Measurements from ENCODE around the gene OR8A1.

OR8A1 gene

DNA sequence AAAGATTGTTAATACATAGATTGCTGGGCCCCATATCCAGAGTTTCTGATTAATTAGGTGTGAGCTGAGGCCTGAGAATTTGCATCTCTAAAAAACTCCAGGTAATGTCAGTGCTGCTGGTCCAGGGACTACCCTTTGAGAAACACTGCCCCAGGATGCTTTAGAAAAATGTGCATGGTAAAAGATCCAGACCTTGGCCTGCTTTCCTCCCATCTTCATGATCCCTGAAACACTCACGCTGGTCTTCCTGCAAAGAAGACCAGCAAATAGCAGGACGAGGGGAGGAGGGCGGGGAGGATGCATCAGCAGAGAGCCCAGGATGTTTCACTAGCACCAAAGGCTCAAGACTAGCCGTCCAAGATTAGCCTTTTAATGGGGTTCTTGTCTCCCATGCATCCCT is at the start of gene OR8A1:
Gene OR8A1 (plus strand): TSS at position 301 of the 400 bp plus-strand sequence. CDS start 123 bp downstream, outside the sequence.
- in situ Hi-C loops (cut with MboI; ENCODE audit: low sequenced_read_pairs), result loop anchor here (10.0 kb wide), 1 partner anchor 155 kb away; no protein-coding TSS in a partner anchor

DNA sequence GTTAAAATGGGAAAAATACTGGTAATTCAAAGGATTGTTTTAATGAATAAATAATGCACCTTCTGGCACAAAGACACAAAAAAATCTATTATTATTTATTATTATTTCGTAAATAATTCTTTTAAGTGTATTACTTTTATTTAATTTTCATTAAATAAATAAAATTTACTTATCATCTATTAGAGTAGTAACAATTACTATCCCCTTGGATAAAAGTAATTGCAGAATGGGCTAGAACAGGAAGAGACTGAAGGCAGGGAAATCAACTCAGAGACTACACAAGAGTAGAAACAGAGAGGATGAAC is 49.3 kb upstream of the OR8A1 start:
- in situ Hi-C loops (cut with MboI; ENCODE audit: low sequenced_read_pairs), result no loop called here

DNA sequence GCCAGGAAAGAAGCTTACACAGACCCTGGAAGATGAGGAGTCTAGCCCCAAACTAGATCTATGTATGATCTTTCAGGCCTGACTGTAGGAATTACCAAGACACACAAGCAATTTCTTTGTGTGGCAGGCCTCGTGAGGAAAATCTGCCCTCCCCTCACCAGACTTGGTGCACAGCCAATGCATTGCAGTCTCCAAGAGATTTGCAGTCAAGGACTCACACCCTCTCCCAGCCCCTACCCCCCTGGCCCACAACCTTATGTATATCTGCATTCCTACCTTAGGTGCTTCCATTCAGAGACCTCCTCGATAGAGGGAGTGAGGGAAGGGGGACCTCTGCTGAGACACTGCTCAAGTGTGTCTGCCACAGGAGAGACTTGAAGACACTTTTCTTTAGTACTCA is 36.2 kb upstream of the OR8A1 start:
- in situ Hi-C loops (cut with MboI; ENCODE audit: low sequenced_read_pairs), result no loop called here

DNA sequence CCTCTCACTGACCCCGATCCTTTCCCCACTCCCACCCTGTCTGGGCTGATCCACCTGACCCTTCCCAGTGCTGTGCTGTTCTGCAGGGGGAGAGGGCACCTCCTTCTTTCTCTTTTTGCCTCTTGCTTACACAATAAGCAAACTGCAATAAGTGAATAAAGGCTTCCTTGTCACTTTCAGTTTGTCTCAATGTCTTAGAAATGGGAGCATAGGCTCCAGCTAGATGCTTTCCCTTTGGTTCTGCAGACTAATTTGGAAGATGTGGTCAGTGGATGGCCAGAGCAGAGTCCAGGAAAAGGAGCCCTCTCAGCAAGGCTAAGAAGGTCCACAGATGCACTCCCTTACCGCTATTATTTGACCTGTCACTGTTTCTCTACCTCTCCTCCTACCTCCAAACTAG is 35.7 kb upstream of the OR8A1 start:
- in situ Hi-C loops (cut with MboI; ENCODE audit: low sequenced_read_pairs), result no loop called here

DNA sequence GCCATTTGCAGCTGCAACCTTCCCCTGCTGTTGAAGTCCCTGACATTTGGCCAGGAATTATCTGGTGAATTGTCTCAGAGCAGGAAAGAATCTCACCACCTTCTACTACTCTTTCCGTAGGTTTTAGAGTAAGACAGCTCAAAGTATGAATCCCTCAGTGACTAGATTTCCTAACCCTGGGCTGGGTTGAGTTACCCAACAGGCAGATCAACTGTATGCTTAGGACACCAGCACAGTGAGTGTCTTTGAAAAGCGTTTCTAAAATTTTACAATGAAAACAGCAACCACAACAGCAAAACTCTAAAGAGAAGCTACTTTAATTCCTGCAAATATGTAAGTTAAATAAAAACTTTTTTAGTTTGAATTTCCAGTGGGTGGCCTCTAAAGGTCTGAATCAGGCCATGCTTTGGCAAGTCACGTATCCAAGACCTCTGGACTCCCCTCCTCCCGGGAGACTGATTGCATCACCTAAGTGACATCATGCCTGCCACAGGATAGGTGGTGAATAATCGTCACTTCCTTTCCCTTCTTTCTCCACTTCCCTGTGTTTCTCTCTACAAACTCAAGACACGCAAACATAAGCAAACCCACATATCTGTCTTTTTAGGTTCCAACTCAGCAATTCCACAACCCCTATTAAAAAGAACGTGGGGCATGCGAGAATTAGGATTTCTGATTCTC is 34.1 kb upstream of the OR8A1 start:
- in situ Hi-C loops (cut with MboI; ENCODE audit: low sequenced_read_pairs), result no loop called here

DNA sequence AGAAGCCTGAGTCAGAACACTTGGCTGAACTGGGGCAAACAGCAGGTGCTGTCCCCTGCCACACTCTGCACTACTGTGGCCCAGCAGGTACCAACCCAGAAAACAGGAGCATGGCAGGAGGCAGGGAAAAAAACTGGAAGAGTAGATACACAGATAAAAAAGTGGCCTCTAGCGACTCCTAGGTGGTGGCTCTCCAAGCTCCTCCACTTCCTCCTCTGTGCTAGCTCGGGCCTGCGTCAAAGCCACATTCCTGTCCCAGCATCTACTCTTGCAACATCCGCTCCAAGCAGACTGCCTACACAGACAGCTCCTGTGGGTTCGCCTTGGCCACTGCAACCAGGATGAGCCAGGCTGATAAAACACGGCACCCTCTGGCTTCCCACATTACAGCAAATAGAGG is 33.3 kb upstream of the OR8A1 start:
- in situ Hi-C loops (cut with MboI; ENCODE audit: low sequenced_read_pairs), result no loop called here

DNA sequence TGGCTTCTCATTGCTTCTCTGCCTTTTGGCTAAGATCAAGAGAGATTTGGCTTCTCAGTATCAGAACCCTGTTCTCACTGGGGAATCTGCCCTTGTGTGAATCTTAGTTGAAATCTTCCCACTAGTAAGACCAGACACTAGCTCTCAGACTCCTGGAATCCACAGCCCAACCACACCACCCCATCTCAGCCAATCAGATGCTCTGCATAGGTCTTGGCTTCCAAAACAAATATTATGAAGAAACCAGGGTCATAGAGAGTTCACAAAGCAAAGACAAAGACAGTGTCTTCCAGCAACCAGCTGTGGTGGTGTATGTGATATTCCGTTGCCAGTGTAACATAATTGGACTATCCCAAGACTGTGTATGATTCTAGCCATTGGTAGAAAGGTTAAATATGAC is 31.8 kb upstream of the OR8A1 start:
- in situ Hi-C loops (cut with MboI; ENCODE audit: low sequenced_read_pairs), result no loop called here

DNA sequence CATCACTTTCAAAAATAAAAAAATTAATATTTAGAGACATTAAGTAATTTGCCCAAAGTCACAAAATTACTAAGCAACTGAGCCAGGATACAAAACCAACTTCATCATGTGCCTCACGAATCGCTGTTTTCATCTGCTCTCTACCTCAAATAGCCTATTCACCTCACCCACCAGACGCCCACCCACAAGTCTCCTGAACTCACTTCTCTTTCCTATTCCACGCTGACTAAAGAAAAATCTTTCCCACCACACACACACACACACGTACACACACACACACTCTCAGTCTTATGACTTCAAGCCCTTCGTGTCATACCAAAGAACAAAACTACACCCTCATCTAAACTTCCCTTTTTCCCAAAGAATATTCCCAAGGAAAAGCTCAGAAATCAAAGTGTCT is 28.6 kb upstream of the OR8A1 start:
- in situ Hi-C loops (cut with MboI; ENCODE audit: low sequenced_read_pairs), result no loop called here

DNA sequence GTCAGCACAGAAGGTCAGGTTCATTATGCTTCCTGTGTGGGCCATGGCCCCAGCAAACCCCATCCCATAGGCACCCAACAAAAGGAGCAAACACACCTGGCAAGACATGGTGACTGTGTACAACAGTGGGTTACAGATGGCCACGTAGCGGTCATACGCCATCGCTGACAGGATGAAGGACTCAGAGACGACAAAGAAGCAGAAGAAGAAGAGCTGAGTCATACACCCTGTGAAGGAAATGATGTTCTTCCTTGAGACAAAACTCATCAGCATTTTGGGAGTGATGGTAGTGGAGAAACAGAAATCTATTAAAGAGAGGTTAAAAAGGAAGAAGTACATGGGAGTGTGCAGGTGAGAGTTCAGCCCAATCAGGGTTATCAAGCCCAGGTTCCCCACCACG is 26.7 kb upstream of the OR8A1 start:
- in situ Hi-C loops (cut with MboI; ENCODE audit: low sequenced_read_pairs), result no loop called here

DNA sequence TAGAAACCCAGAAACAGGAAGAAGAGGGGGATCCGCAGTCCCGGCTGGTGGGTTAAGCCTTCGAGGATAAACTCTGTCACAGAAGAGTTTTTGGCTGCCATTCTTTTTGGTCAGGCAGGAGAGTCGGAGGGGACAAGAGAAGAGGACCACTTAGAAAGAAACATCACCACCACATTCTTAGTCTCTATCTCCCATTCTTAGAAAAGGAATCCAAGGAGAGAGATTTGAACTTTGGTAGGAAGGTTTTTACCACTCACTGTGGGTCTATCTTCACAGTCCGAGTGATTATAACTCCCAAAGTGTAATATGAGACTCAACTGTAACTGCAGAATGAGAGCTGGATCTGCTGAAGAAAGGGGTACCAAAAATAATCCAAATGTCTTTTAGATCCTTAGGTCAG is 26.2 kb upstream of the OR8A1 start, which contains the start of gene OR8B12:
Gene OR8B12 (minus strand): TSS at position 101 of the 400 bp plus-strand sequence. CDS start 0 bp downstream, at position 101.
- in situ Hi-C loops (cut with MboI; ENCODE audit: low sequenced_read_pairs), result no loop called here

DNA sequence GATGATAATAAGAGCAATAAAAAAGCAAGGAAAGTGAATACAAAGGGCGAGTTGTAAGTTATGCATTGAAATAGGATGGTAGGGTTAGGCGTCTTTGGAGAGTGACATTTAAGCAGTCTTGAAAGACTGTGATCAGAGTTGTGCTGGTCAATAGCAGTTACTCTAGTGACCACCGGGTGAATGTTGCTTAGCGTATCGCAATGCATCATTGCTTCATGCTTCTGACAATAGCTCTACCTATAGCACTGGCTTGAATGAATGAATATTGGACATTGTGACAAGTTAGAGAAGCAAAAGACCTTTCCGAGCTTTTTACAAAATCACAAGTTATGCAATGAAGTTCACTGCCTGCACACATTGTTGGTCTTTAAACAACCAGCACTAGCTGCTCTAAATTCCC is 18.6 kb upstream of the OR8A1 start:
- in situ Hi-C loops (cut with MboI; ENCODE audit: low sequenced_read_pairs), result no loop called here

DNA sequence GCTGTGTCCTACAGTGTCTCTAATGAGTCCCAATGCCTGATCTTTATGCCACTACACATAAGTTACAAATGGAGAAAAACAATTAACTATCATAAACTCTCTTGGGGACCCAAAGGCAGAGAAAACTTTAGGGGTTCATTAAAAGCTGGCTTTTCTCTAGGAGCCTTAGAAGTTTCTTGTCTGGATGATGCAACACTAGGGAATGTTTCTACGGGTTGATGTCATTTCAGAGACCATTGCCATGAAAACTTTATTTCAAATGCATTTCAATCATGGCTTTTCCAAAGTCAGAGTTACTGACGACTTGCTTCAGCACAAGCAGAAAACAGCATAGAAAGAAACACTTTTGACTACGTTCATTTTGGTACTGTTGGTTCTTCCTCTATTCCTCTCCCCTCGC is 17.8 kb upstream of the OR8A1 start:
- in situ Hi-C loops (cut with MboI; ENCODE audit: low sequenced_read_pairs), result no loop called here

DNA sequence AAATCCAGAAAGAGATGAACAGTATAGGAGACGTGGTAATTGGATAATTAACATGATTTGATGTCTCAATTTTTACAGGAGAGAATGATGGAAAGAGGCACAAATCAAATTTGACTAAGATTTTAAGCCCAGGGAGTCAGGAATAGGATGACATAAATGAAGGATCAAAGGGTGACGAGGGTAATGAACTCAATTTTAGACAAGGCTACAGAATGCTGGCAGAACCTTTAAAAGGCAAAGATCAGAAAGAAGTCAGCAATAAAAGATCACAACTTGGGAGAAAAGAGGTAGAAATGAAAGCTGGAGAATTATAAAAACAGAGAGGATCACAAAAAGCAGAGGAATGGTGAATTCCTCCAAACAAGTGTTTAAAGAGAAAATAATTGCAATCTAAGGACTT is 13.0 kb upstream of the OR8A1 start:
- in situ Hi-C loops (cut with MboI; ENCODE audit: low sequenced_read_pairs), result no loop called here

DNA sequence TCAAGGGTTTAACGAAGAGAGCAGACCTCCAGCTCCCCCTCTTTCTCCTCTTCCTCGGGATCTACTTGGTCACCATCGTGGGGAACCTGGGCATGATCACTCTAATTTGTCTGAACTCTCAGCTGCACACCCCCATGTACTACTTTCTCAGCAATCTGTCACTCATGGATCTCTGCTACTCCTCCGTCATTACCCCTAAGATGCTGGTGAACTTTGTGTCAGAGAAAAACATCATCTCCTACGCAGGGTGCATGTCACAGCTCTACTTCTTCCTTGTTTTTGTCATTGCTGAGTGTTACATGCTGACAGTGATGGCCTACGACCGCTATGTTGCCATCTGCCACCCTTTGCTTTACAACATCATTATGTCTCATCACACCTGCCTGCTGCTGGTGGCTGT is 363 bp downstream of the OR8A1 start:
- in situ Hi-C loops (cut with MboI; ENCODE audit: low sequenced_read_pairs), result loop anchor here (10.0 kb wide), 1 partner anchor 155 kb away; no protein-coding TSS in a partner anchor

DNA sequence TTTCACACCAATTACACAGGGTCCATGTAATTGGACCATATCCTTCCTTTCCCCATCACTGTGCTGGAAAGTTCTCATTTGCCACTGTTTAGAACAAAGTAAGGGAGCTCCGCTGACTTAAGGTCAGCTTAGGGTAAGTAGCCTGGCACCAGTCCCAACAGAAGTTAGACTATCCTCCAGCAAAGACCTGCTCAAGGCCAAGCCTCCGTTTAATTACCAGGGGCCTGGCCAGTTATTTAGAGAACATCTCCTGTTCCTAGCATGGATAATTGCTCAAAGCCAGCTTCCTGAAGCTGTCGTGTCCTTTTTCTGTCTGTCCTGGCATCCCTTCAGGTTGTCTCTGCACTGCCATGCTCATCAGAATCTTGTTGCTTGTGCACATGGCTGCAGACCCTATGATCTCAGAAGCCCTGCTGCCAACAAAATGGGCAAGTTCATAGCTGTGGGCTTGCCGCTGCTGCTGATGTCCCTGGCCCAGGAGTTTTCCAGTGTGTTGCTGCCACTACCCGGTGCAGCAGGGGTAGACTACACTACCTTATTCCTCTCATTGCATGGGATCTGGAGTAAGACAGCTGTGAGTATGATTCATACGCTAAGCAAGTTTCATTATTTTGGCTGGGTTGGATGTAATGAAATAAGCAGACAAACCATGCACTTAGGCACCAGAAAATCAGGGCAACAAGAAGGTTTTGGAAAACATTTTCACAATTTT is 8.1 kb downstream of the OR8A1 start:
- in situ Hi-C loops (cut with MboI; ENCODE audit: low sequenced_read_pairs), result loop anchor here (10.0 kb wide), 1 partner anchor 163 kb away; no protein-coding TSS in a partner anchor

DNA sequence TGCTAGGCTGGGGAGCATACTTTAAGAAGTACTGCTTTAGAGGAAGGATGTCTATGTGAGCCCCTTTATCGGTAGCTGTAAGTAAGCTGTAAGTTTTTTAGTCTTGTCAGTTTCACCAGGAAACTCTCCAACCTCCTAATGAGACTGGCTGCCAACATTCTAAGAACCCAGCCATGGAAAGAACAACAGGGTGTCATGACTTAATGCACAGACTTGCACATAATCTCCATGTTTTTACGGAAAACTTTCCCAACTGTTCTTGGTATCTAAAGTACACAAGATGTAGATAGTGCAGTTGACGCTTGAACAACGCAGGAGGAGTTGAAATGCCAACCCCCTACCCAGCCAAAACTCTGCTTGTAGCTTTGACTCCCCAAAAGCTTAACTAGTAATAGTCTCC is 9.0 kb downstream of the OR8A1 start:
- in situ Hi-C loops (cut with MboI; ENCODE audit: low sequenced_read_pairs), result loop anchor here (10.0 kb wide), 1 partner anchor 164 kb away; no protein-coding TSS in a partner anchor

DNA sequence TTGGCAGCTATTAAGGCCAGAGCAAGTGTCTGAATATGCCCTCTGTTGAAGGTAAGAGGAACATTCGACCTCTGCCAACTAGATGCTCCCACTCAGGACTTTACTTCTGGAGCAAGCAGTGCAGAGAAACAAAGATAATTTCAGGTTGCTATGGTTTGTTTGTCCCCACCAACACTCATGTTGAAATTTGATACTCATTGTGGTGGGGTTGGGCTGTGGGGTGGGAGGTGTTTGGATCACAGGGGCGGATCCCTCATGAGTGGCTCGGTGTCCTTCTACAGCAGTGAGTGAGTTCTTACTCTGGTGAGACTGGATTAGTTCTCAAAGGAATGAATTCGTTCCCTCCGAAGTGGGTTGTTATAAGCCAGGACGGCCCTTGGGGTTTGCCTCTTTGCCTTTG is 12.0 kb downstream of the OR8A1 start:
- in situ Hi-C loops (cut with MboI; ENCODE audit: low sequenced_read_pairs), result no loop called here

DNA sequence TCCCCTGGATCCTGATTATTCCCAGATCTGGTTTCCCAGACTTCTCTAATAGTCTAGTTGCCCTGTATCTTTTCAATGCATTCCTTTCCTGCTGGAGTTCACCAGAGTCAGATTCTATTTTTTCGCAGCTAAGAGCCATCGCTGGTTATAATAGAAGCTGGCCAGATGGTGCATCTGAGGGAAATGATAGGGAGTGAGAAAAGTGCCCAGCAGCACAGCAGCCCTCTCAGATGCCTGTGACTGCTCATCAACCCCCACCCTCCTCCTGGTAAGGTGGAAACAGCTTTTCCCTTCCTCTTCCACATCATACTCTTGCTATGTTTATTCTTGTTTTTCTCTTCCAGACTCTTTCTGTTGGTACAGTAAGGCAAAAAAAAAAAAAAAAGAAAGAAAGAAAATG is 12.8 kb downstream of the OR8A1 start:
- in situ Hi-C loops (cut with MboI; ENCODE audit: low sequenced_read_pairs), result no loop called here

DNA sequence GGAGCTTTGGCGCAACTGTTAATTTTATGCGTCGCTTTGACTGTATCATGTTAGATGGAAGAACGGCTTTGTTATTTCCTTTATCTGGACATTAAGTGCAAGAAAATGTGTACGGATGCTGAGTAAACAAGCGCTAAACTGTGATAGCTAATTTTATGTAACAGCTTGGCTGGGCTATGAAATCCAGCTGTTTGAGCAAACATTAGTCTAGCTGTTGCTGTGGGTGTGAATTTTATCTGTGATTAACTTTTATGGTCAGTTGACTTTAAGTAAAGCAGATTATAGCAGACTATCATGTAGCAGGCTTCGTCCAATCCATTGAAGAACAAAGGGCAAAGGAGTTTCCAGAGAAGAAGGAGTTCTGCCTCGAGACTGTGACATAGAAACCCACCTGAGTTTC is 14.0 kb downstream of the OR8A1 start:
- in situ Hi-C loops (cut with MboI; ENCODE audit: low sequenced_read_pairs), result no loop called here

DNA sequence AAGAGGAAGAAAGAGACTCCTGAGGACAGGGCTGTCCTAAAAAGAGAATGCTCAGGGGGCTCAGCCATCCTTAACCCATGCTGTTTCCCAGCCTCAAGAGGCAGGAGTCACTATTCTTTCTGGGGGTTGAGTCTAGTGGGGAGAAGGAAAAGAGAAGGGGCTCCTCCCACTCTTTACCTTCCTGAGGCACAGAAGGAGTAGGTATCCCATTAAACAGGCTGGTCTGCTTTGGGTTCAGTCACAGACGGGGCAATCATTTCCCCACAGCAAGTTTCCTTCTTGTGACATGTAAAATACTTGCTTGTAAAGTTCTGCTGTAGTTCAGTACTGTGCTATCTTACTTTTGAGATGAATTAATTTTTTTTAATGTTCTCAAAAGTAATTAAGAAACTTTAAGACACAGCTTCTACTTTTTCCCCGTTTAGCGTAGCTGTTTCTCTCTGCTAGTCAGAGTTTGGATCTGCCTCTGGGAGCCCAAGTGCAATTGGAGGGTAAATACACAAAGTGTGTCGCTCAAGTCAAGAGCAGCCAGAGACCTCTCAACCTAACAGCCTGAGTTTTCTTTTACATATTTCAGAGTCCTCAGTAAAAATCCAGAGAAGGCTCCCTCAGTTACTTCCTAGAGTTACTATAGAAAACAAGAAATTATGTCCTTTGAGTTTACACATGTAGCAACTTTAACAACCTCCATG is 15.0 kb downstream of the OR8A1 start:
- in situ Hi-C loops (cut with MboI; ENCODE audit: low sequenced_read_pairs), result no loop called here

DNA sequence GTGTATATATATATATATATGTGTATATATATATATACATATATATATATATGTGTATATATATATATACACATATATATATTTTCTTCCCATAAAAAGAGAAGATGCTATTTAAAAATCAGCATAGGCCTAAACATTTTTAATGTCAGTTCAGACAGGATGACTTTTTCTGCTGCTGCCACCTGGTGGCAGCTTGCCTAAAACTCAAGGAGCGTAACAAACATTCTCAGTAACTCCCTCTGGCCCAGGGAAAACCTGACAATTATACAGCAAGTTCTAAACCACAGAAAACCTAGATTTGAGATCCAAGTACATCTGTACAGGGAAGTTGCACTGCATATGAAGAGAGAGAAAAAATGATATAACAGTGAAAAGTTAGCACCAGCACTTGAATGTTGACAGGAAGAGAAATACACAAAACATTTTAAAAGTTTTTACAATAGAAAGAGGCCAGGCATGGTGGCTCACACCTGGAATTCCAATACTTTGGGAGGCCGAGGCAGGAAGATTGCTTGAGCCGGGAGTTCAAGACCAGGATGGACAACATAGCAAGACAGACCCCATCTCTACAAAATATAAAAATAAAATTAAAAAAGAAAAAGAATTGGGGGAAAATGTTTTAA is 16.6 kb downstream of the OR8A1 start:
- in situ Hi-C loops (cut with MboI; ENCODE audit: low sequenced_read_pairs), result no loop called here
